Activated naive CD4-positive, alpha-beta T cell treated with anti-CD3 and anti-CD28 coated beads, Interleukin-2, amount 10 ng/mL, durations not matched to agents 7 days and 5 days (primary cell): ENCODE results near the gene CA7.
A peak's percentile ranks its signal among the peaks of the same experiment; 100 is the strongest.

Experiments
- CTCF ChIA-PET: fragments of 350-600 bp; sonication (Branson Sonifier 250); formaldehyde crosslinking; loops from one replicate; lab custom pipeline; 2021; ENCODE audit warnings: antibody characterized with exemption; lab: Charles Lee
- DNase-seq: peaks from one replicate; pipeline ENCODE4 v3.0.0-alpha.2; 2020
- H3K27ac Mint-ChIP-seq: one replicate; pipeline ENCODE4 v1.8.0; 2021; ENCODE audit warnings: mild to moderate bottlenecking, moderate library complexity, mixed read lengths
- H3K27me3 Mint-ChIP-seq: one replicate; pipeline ENCODE4 v1.8.0; 2021; ENCODE audit warnings: mild to moderate bottlenecking, mixed read lengths
- H3K36me3 Mint-ChIP-seq: one replicate; pipeline ENCODE4 v1.8.0; 2021; ENCODE audit warnings: mixed read lengths
- H3K4me1 Mint-ChIP-seq: one replicate; pipeline ENCODE4 v1.8.0; 2021; ENCODE audit warnings: mixed read lengths
- H3K4me3 Mint-ChIP-seq: one replicate; pipeline ENCODE4 v1.8.0; 2021; ENCODE audit warnings: mild to moderate bottlenecking, moderate library complexity, mixed read lengths
- H3K9me3 Mint-ChIP-seq: one replicate; pipeline ENCODE4 v1.8.0; 2021; ENCODE audit warnings: mixed read lengths

Gene CA7

GRCh38 chr16:66849549-66849948 lies 5.3 kb downstream of the CA7 start:
- Mint-ChIP-seq H3K27ac (no peak overlapping the region), H3K4me3 (no peak overlapping the region), H3K9me3 (no peaks in the 10 kb centered on the region), H3K4me1 (peaks cover 20% of the 10 kb centered on the region), H3K27me3 (peaks cover 56% of the 10 kb centered on the region), H3K36me3 (no peaks in the 10 kb centered on the region)
- CTCF ChIA-PET: interaction anchor here (1.4 to 8.7 kb wide), 3 partner anchors 18 to 23 kb away, joined by 4 to 44 read pairs (median 30); partner anchors contain the start of gene NAE1
- no peak for DNase-seq

- DNase-seq: peak; percentile 11
- Mint-ChIP-seq H3K27me3 (peaks cover 49% of the 10 kb centered on the region), H3K36me3 (no peaks in the 10 kb centered on the region), H3K4me1 (peaks cover 16% of the 10 kb centered on the region), H3K9me3 (no peaks in the 10 kb centered on the region), H3K27ac (no peak overlapping the region), H3K4me3 (no peak overlapping the region)
- CTCF ChIA-PET: interaction anchor here (1.4 to 8.7 kb wide), 3 partner anchors 18 to 23 kb away, joined by 4 to 44 read pairs (median 30); partner anchors contain the start of gene NAE1
These were observed 6.1 kb downstream of the CA7 start for GRCh38 chr16:66850115-66850815.

DNA sequence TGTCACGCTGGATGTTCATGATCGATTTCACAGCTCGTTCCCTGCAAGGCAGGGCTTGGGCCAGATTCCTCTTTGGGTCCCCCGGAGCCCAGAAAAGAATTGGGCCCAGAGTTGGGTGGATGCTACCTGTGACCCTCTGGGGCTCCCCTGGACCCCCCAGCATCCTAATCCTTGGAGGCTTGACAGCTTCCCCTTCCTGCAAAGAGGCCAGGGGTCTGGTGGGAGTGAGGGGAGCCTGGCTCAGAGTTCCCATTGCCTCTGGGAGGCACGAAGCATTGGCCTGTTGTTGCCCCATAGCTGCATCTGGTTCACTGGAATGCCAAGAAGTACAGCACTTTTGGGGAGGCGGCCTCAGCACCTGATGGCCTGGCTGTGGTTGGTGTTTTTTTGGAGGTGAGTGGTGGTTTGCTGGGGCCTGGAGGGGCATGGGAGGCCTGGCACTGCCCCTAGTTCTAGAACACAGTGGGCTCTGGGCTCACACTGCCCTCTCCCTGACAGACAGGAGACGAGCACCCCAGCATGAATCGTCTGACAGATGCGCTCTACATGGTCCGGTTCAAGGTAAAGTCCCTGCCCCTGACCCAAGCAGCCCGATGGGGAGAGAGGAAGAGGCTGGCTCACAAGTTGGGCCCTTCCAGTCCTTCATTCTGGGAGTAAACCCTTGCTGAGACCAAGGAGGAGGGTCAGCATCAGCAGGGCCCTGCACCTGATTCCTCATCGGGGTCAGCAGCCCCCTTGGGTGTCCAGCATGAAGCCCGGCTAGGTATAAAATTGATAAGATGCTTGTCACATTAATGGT lies 7.2 kb downstream of the CA7 start:
- no peak overlapping the region for H3K27ac Mint-ChIP-seq
- CTCF ChIA-PET: interaction anchor here (1.1 to 8.7 kb wide), 2 partner anchors 16 to 21 kb away, joined by 3 to 44 read pairs; partner anchors contain the start of gene NAE1
- H3K27me3 Mint-ChIP-seq: peaks cover 38% of the 10 kb centered on the region
- no peak overlapping the region for H3K4me3 Mint-ChIP-seq
- no peaks in the 10 kb centered on the region for H3K9me3 Mint-ChIP-seq
- H3K36me3 Mint-ChIP-seq: no peaks in the 10 kb centered on the region
- peaks cover 14% of the 10 kb centered on the region for H3K4me1 Mint-ChIP-seq
- peak; percentile 17 for DNase-seq

DNA sequence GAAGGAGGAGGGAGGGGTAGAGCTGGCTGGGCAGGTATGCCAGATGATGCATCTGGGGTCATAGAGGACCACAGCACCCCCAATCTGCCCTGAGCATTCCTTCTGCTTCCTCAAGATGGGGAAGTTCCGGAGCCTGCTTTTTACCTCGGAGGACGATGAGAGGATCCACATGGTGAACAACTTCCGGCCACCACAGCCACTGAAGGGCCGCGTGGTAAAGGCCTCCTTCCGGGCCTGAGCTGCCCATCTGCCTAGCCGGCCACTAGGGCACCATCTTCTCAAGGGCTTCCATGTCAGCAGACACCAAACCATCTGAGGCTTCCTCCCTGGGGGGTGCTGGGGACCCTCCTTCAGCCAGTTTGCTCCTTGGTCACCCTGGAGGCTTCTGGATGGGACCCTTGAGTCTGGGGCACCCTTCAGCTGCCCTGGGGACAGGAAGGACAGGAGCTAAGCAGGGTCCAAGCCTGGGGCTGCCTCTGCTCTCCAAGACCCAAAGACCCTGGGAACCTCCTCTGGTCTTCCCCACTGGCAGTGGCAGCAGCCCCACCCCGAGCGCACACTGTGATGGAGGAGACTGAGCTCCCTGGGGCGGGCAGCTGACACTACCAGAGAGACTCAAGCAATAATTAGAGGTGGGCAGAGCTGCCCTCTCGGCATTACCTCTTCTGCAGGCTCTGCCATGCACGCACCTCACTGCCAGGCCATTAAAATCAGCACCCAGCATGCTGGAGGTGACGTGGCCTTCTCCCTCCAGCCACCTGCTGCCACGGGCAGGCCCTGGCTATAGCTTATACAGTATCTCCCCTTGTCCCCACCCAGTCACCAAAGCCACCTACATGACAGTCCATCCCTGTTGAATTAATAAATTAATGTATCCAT lies 9.3 kb downstream of the CA7 start:
- no peak overlapping the region for H3K4me3 Mint-ChIP-seq
- peaks cover 27% of the 10 kb centered on the region for H3K27me3 Mint-ChIP-seq
- H3K9me3 Mint-ChIP-seq: no peaks in the 10 kb centered on the region
- H3K27ac Mint-ChIP-seq: no peak overlapping the region
- H3K36me3 Mint-ChIP-seq: no peaks in the 10 kb centered on the region
- DNase-seq: no peak
- CTCF ChIA-PET: interaction anchor here (1.3 to 2.0 kb wide), 2 partner anchors 12 to 14 kb away, joined by 3 to 10 read pairs; no protein-coding TSS in a partner anchor
- peaks cover under 1% of the 10 kb centered on the region for H3K4me1 Mint-ChIP-seq

- no peaks in the 10 kb centered on the region for H3K36me3 Mint-ChIP-seq
- peaks cover 32% of the 10 kb centered on the region for H3K27me3 Mint-ChIP-seq
- CTCF ChIA-PET: interaction anchor here (5.5 kb wide), 1 partner anchor 12 kb away, joined by 31 read pairs; no protein-coding TSS in a partner anchor
- no peak overlapping the region for H3K27ac Mint-ChIP-seq
- H3K9me3 Mint-ChIP-seq: no peaks in the 10 kb centered on the region
- no peaks in the 10 kb centered on the region for H3K4me1 Mint-ChIP-seq
- DNase-seq: no peak
- H3K4me3 Mint-ChIP-seq: no peak overlapping the region
These were observed 12.0 kb downstream of the CA7 start for GRCh38 chr16:66856184-66856730.

DNA sequence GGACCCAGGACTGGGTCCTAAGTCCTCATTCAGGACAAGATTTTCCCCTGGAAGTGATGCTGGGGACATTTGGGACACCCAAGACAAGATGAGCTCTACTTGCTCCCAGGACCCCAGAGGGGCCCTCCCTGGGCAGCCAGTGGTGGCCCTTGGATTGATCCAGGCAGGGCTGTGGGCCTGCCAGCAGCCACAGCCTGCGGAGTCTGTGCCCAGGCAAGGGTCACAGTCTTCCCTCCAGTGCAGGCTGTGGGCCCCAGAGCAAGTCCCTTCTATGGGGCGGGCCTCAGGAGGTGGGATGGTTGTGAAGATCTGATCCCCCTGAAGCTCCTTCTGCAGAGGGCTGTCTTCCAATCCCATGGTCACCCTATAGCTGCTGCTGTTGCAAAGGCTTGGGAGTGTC lies 12.6 kb downstream of the CA7 start:
- no peaks in the 10 kb centered on the region for H3K4me1 Mint-ChIP-seq
- H3K27me3 Mint-ChIP-seq: peaks cover 31% of the 10 kb centered on the region
- DNase-seq: no peak
- CTCF ChIA-PET: interaction anchor here (5.5 kb wide), 1 partner anchor 12 kb away, joined by 31 read pairs; no protein-coding TSS in a partner anchor
- H3K9me3 Mint-ChIP-seq: no peaks in the 10 kb centered on the region
- H3K4me3 Mint-ChIP-seq: no peak overlapping the region
- no peak overlapping the region for H3K27ac Mint-ChIP-seq
- H3K36me3 Mint-ChIP-seq: no peaks in the 10 kb centered on the region

DNA sequence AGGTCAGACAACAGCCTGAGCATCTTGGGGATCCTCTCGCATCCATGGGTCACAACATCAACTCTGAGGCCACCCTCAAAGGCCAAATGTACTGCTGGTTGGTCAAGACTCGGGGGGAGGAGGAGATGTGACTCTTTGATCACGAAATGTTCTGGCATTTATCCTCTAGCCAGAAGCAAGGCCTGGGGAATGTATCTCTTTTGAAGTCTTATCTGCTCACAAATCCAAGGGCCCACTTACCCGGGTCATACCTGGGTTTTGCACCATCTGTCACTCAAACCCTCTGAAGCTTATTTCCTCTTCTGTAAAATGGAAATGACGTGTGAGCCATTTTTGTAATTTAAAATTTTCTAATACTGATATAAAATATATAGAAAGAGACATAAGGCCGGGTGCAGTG lies 13.2 kb downstream of the CA7 start:
- Mint-ChIP-seq H3K27ac (no peak overlapping the region), H3K36me3 (no peaks in the 10 kb centered on the region), H3K4me1 (no peaks in the 10 kb centered on the region), H3K27me3 (peaks cover 27% of the 10 kb centered on the region), H3K9me3 (no peaks in the 10 kb centered on the region), H3K4me3 (no peak overlapping the region)
- CTCF ChIA-PET: interaction anchor here (5.5 kb wide), 1 partner anchor 11 kb away, joined by 31 read pairs; no protein-coding TSS in a partner anchor
- DNase-seq: no peak

DNA sequence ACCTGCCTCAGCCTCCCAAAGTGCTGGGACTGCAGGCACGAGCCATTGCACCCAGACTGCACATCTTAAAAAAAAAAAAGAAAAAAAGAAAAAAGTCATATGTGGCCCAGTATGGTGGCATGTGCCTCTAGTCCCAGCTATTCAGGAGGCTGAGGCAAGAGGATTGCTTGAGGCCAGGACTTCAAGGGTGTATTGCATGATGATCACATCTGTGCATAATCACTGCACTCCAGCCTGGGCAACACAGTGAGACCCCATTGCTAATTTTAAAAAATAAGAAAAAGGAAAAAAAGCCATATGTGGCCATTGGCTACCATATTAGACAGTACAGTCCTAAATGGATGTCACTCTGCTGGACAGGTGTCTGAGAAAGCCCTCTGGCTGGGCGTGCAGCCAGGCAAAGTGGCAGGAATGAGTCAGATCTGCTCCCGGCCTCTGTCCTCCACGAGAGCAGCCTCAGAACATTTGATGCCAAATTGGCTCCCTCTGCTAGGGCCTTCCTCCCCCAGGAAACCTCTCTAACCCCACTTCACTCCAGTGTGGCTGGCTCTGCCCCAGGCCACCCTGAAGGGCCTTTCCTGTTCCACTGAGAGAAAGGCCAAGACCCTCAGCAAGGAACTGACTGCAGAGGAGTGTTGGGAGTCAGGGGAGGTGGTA lies 14.7 kb downstream of the CA7 start:
- peaks cover 23% of the 10 kb centered on the region for H3K27me3 Mint-ChIP-seq
- no peaks in the 10 kb centered on the region for H3K9me3 Mint-ChIP-seq
- peak; percentile 13 for DNase-seq
- no peaks in the 10 kb centered on the region for H3K36me3 Mint-ChIP-seq
- CTCF ChIA-PET: interaction anchor here (5.5 kb wide), 1 partner anchor 9 kb away, joined by 31 read pairs; no protein-coding TSS in a partner anchor
- no peaks in the 10 kb centered on the region for H3K4me1 Mint-ChIP-seq
- no peak overlapping the region for H3K27ac Mint-ChIP-seq
- H3K4me3 Mint-ChIP-seq: no peak overlapping the region

- no peaks in the 10 kb centered on the region for H3K36me3 Mint-ChIP-seq
- H3K27ac Mint-ChIP-seq: no peak overlapping the region
- CTCF ChIA-PET: interaction anchor here (2.0 to 5.5 kb wide), 2 partner anchors 9 to 28 kb away, joined by 10 to 31 read pairs; partner anchors contain the start of gene NAE1
- DNase-seq: peak; percentile 1
- H3K4me1 Mint-ChIP-seq: no peaks in the 10 kb centered on the region
- H3K9me3 Mint-ChIP-seq: no peaks in the 10 kb centered on the region
- H3K4me3 Mint-ChIP-seq: no peak overlapping the region
- H3K27me3 Mint-ChIP-seq: peaks cover 23% of the 10 kb centered on the region
These were observed 15.3 kb downstream of the CA7 start for GRCh38 chr16:66859397-66860068.

GRCh38 chr16:66862023-66862520 lies 17.9 kb downstream of the CA7 start:
- peak; percentile 14 for DNase-seq
- no peaks in the 10 kb centered on the region for H3K9me3 Mint-ChIP-seq
- no peak overlapping the region for H3K27ac Mint-ChIP-seq
- no peaks in the 10 kb centered on the region for H3K36me3 Mint-ChIP-seq
- CTCF ChIA-PET: no interaction called here
- no peaks in the 10 kb centered on the region for H3K4me1 Mint-ChIP-seq
- peaks cover 20% of the 10 kb centered on the region for H3K27me3 Mint-ChIP-seq
- H3K4me3 Mint-ChIP-seq: no peak overlapping the region

GRCh38 chr16:66863707-66864106 lies 19.5 kb downstream of the CA7 start:
- peaks cover 17% of the 10 kb centered on the region for H3K27me3 Mint-ChIP-seq
- DNase-seq: no peak
- no peak overlapping the region for H3K4me3 Mint-ChIP-seq
- no peaks in the 10 kb centered on the region for H3K36me3 Mint-ChIP-seq
- peaks cover 2% of the 10 kb centered on the region for H3K4me1 Mint-ChIP-seq
- no peaks in the 10 kb centered on the region for H3K9me3 Mint-ChIP-seq
- CTCF ChIA-PET: interaction anchor here (1.0 kb wide), 1 partner anchor 32 kb away, joined by 4 read pairs; no protein-coding TSS in a partner anchor
- no peak overlapping the region for H3K27ac Mint-ChIP-seq

- Mint-ChIP-seq H3K4me3 (no peak overlapping the region), H3K27ac (no peak overlapping the region), H3K36me3 (no peaks in the 10 kb centered on the region), H3K4me1 (peaks cover 21% of the 10 kb centered on the region), H3K9me3 (no peaks in the 10 kb centered on the region), H3K27me3 (peaks cover 8% of the 10 kb centered on the region)
- CTCF ChIA-PET: interaction anchor here (1.6 to 9.1 kb wide), 10 partner anchors 11 to 464 kb away, joined by 4 to 117 read pairs (median 22); partner anchors contain the start of genes CIAO2B, NAE1 and PDP2
- DNase-seq: no peak
These were observed 25.2 kb downstream of the CA7 start for GRCh38 chr16:66869424-66869823.
